GM21825 (cell line): ENCODE measurements around the gene PNKD.

Source experiments
- ATAC-seq: cut with Tn5 transposase; IDR thresholded peaks from one replicate; pipeline ENCODE4 v1.9.1; 2021; ENCODE audit warnings: mild to moderate bottlenecking, moderate library complexity; ENCODE audit not compliant: unreplicated experiment

The PNKD gene

GRCh38 chr2:218269900-218270720 lies at the start of gene PNKD, which contains the start of gene AAMP:
Gene PNKD (plus strand): TSS chr2:218270519. CDS start chr2:218270536, 17 bp downstream.
Gene AAMP (minus strand): TSS chr2:218270137. CDS start chr2:218270086, 51 bp downstream.
- ATAC-seq = peak; percentile 87

DNA sequence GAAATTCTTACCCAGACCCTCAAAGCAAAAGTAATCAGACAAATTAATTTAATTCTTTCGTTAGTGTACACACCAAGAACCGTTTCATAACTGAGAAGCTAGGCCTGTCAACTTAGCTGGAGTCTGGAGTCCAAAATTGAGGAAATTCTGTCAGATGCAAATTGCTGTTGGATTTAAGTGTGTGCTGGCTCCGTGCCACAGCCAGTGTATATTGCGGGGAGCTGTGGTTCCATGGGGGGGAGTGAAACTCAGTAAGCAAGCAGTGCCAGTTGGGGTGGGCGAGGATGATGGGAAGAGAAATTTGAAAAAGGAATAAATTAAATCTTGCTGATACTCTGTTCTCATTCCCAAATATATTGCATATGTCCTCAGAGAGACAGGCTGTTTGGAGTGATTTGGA lies 49.3 kb upstream of the PNKD start:
- no peak for ATAC-seq

GRCh38 chr2:218223046-218223445 lies 47.3 kb upstream of the PNKD start:
- ATAC-seq = no peak

DNA sequence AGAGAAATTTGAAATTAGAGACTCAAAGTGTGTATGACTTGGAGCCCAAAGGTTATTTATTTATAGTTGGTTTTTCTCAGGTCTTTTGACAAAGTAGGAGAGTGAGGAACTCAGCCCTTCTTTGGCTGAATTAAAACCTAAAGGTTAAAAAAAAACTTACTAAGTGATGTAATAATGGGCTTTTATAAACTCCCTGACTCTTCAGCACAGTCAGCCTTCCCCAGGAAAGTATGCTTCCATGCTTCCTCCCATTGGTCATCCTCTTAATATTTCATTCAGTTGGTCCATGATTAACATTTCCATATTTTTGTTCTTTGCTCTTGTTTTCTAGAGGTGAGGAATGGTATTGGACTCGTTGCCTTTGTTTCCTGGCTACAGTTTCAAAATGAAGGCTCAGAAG lies 46.1 kb upstream of the PNKD start:
- no peak for ATAC-seq

DNA sequence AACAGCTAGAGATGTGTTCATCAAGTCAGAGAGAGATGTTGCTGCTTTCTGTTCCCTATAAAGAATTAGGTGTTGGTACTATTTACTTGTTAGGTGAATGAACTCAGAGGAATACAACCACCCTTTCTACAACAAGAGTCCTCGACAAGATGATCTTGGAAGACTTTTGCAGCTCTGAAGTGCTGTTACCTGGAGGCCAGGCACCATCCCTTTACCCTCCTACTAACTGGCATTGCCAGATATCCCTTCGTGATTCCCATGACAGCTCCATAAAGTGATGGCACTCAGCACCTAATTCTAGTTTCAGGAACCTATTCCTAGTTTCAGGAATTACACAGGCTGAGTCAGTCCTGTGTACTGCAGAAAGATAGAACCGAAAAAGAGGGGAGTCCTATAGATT lies 43.4 kb upstream of the PNKD start:
- ATAC-seq = no peak

- no peak for ATAC-seq
Observed at GRCh38 chr2:218228366-218229090, 41.8 kb upstream of the PNKD start.

DNA sequence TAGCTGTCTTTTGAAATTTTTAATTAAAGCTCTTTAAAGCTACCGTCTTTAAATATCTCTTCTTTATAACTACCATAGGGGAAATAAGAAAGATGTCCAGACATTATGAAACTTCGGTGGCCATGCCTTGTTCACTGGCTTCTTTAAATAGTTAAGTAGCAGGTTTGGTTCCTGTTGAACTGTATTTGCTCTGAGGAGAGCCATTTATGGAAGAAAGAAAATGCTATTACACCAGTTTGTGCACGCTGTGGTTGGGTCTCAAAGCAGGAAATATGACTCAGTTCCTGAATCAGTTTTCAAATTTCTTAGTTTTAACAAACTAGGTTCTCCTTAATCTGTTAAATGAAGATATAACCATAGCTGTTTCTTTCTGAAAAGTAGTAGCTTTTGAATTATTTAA lies 41.1 kb upstream of the PNKD start:
- ATAC-seq = peak; percentile 86

DNA sequence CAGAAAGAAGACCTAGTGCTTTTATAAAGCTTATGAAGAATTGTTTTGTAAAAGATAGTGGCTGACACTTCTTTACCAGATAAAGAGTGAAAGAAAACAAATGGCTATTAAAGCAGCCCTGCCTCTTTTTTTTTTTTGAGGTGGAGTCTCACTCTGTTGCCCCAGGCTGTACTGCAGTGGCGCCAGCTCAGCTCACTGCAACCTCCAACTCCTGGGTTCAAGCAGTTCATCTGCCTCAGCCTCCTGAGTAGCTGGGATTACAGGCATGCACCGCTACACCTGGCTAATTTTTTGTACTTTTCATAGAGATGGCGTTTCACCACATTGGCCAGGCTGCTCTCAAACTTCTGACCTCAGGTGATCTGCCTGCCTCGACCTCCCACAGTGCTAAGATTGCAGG lies 40.5 kb upstream of the PNKD start:
- ATAC-seq = no peak

GRCh38 chr2:218230882-218231281 lies 39.4 kb upstream of the PNKD start:
- peak; percentile 62 for ATAC-seq

- ATAC-seq = no peak
Observed at GRCh38 chr2:218233543-218233942, 36.8 kb upstream of the PNKD start.

GRCh38 chr2:218234521-218234920 lies 35.8 kb upstream of the PNKD start:
- no peak for ATAC-seq

GRCh38 chr2:218235017-218235416 lies 35.3 kb upstream of the PNKD start:
- ATAC-seq = no peak

GRCh38 chr2:218236829-218237228 lies 33.5 kb upstream of the PNKD start:
- no peak for ATAC-seq

GRCh38 chr2:218238887-218239286 lies 31.4 kb upstream of the PNKD start:
- ATAC-seq = no peak

DNA sequence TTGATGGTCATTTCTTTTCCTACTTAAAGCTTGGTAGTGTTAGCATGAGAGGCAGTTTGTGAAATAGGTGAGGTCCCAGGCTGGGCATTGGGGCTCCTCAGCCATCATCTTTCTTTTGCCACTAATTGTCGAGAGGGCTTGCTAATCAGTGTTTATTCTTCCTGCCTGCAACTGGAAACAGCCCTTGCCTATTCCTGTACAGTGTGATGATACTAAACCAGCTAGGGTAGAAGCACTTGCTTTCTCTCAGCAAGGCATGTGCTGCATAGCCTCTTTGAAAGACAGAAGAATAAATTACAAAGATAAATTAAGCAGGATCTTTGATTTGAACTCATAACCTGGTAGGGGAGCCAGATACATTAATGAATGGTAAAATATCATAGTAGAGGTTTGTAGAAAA lies 26.1 kb upstream of the PNKD start:
- no peak for ATAC-seq

- ATAC-seq = no peak
Observed at GRCh38 chr2:218244665-218245064, 25.7 kb upstream of the PNKD start.

DNA sequence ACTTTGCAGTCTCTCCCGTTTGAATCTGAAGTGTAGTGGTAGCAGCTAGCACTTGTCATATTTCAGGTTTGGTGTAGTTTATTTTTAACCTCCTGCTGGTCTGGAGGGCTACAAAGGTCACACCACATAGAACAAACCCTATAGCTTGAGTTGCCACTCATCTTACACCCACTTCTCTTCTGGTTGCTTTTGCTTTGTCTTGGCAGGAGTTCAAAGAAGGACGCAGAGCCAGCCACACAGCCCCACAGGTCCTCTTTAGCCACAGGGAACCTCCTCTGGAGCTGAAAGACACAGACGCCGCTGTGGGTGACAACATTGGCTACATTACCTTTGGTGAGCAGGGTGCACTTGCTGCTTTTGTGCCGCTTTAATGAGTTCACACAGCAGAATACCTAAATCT lies 25.1 kb upstream of the PNKD start:
- no peak for ATAC-seq

GRCh38 chr2:218249691-218250090 lies 20.6 kb upstream of the PNKD start:
- ATAC-seq = no peak

GRCh38 chr2:218252509-218253231 lies 17.6 kb upstream of the PNKD start:
- no peak for ATAC-seq

DNA sequence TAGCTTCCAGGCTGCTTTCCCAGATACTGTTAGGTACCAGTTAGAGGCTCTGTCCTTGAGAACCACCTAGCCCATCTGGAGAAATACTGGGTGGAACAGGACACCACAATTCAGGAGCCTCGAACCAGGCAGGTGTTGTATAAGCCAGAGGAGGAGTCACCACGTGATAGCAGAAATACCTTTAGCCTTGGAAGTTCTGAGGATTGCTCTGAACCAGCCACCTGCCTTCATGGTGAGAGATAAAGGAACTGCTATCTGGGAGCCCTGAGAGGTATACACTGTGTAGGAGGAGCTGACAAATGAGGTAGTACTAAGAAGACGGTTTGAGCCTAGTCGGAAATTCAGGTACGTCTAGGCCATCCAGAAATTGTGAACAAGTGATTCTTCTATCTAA lies 17.1 kb upstream of the PNKD start:
- ATAC-seq = no peak

GRCh38 chr2:218255446-218255845 lies 14.9 kb upstream of the PNKD start:
- no peak for ATAC-seq
